HG02588 (cell line): ENCODE data around the gene RNASEH2C.
A peak's percentile ranks its signal among the peaks of the same experiment; 100 is the strongest.
"Not testable (repeated sequence)": the region's sequence is repeated elsewhere in the genome, so short reads cannot be mapped to it uniquely, and the experiment has no call there.

Experiments used
- ATAC-seq: cut with Tn5 transposase; IDR thresholded peaks from one replicate; pipeline ENCODE4 v1.9.1; 2021; ENCODE audit warnings: mild to moderate bottlenecking, moderate library complexity; ENCODE audit not compliant: unreplicated experiment

Gene RNASEH2C

GRCh38 chr11:65720211-65720934 lies at the start of gene RNASEH2C:
RNASEH2C (minus strand) TSS chr11:65720798; CDS start chr11:65720758, 40 bp downstream.
- peak; percentile 74 for ATAC-seq

- not testable (repeated sequence) for ATAC-seq
Measured at GRCh38 chr11:65767806-65768205, 47.2 kb upstream of the RNASEH2C start.

GRCh38 chr11:65767406-65767805 lies 46.8 kb upstream of the RNASEH2C start:
- ATAC-seq: no peak

- no peak for ATAC-seq
Measured at GRCh38 chr11:65766535-65766934, 45.9 kb upstream of the RNASEH2C start.

- ATAC-seq: no peak
Measured at GRCh38 chr11:65764434-65764833, 43.8 kb upstream of the RNASEH2C start.

GRCh38 chr11:65762816-65763215 lies 42.2 kb upstream of the RNASEH2C start:
- ATAC-seq: not testable (repeated sequence)

GRCh38 chr11:65762169-65762568 lies 41.6 kb upstream of the RNASEH2C start:
- not testable (repeated sequence) for ATAC-seq

- no peak for ATAC-seq
Measured at GRCh38 chr11:65745049-65745448, 24.5 kb upstream of the RNASEH2C start.

GRCh38 chr11:65744699-65745042 lies 24.1 kb upstream of the RNASEH2C start:
- ATAC-seq: no peak

GRCh38 chr11:65744026-65744698 lies 23.6 kb upstream of the RNASEH2C start:
- ATAC-seq: no peak

- ATAC-seq: no peak
Measured at GRCh38 chr11:65743681-65744025, 23.1 kb upstream of the RNASEH2C start.

GRCh38 chr11:65742353-65742752 lies 21.8 kb upstream of the RNASEH2C start:
- ATAC-seq: no peak

GRCh38 chr11:65741185-65741584 lies 20.6 kb upstream of the RNASEH2C start:
- no peak for ATAC-seq

GRCh38 chr11:65739022-65739421 lies 18.4 kb upstream of the RNASEH2C start:
- ATAC-seq: no peak

- ATAC-seq: no peak
Measured at GRCh38 chr11:65736810-65737209, 16.2 kb upstream of the RNASEH2C start.

GRCh38 chr11:65735111-65735510 lies 14.5 kb upstream of the RNASEH2C start:
- not testable (repeated sequence) for ATAC-seq

- ATAC-seq: no peak
Measured at GRCh38 chr11:65730461-65730860, 9.9 kb upstream of the RNASEH2C start.

- ATAC-seq: no peak
Measured at GRCh38 chr11:65727865-65728264, 7.3 kb upstream of the RNASEH2C start.

GRCh38 chr11:65726660-65727059 lies 6.1 kb upstream of the RNASEH2C start:
- ATAC-seq: no peak

- no peak for ATAC-seq
Measured at GRCh38 chr11:65722261-65722660, 1.7 kb upstream of the RNASEH2C start.

- ATAC-seq: peak; percentile 12
Measured at GRCh38 chr11:65719871-65720210, 757 bp downstream of the RNASEH2C start.

GRCh38 chr11:65718964-65719492 lies 1.6 kb downstream of the RNASEH2C start:
- ATAC-seq: no peak
